ENCODE measurements around the gene DRD4. TPM values are rescaled to one million over a fixed set of nuclear protein-coding genes. Genes with fewer than 3 reads are reported as not detected.

DRD4 gene
- total and polyA plus RNA-seq, 5 donors from 2014 or later = not detected

DNA sequence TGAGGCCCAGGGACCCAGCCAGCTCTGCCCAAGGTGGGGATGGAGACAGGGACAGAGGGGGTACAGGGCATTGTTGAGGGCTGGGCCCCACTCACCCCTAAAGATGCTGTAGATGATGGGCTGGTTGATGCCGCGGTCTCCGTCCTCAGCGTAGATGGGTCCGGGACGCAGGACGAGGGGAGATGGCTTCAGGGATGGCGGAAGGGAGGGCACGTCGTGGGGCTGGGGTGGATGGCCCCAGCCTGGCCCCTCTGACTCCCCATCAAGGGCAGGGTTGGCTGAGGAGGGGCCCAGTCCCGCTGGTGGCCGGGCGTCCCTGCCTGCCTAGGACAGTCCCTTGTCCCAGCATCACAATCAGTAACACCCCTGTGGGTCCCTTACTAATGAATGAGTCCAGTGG, 16.9 kb upstream of the DRD4 start:
- DNase-seq (no peak), ATAC-seq (ENCODE audit: low read depth in 2 of 2) (no peak)
- Mint-ChIP-seq H3K27ac (peak overlapping the region in 1 of 3 donors; percentile 52), H3K4me3 (no peak overlapping the region), H3K9me3 (no peaks in the 10 kb centered on the region), H3K27me3 (no peaks in the 10 kb centered on the region), H3K4me1 (peaks cover 0 to 8% (median 3%) of the 10 kb centered on the region in 4 donors), H3K36me3 (no peaks in the 10 kb centered on the region)
- Histone ChIP-seq H3K9me3 (ENCODE audit: control insufficient read depth in 2 of 2, low read length in 2 of 2) (no peaks in the 10 kb centered on the region), H3K27me3 (ENCODE audit: control insufficient read depth, insufficient read depth, low read length) (no peaks in the 10 kb centered on the region), H3K4me1 (ENCODE audit: control insufficient read depth, insufficient read depth, low read length, poor library complexity, severe bottlenecking) (peaks cover 8% of the 10 kb centered on the region), H3K27ac (ENCODE audit: insufficient read depth, low read length, poor library complexity, severe bottlenecking) (no peak overlapping the region), H3K4me3 (ENCODE audit: low read depth, low read length) (no peak overlapping the region), H3K36me3 (ENCODE audit: control insufficient read depth, insufficient read depth, low read length) (no peaks in the 10 kb centered on the region)

GRCh38 chr11:620935-621814, 15.9 kb upstream of the DRD4 start:
- H3K4me1 Mint-ChIP-seq = peaks cover 0 to 2% (median under 1%) of the 10 kb centered on the region in 4 donors
- DNase-seq = no peak
- H3K27me3 ChIP-seq (ENCODE audit: control insufficient read depth, insufficient read depth, low read length) = no peaks in the 10 kb centered on the region
- no peaks in the 10 kb centered on the region for H3K9me3 ChIP-seq (ENCODE audit: control insufficient read depth in 2 of 2, low read length in 2 of 2)
- no peak overlapping the region for H3K4me3 ChIP-seq (ENCODE audit: low read depth, low read length)
- H3K36me3 Mint-ChIP-seq = no peaks in the 10 kb centered on the region
- H3K27ac Mint-ChIP-seq = no peak overlapping the region
- no peak overlapping the region for H3K27ac ChIP-seq (ENCODE audit: insufficient read depth, low read length, poor library complexity, severe bottlenecking)
- H3K9me3 Mint-ChIP-seq = no peaks in the 10 kb centered on the region
- H3K4me3 Mint-ChIP-seq = no peak overlapping the region
- no peak for ATAC-seq (ENCODE audit: low read depth in 2 of 2)
- H3K4me1 ChIP-seq (ENCODE audit: control insufficient read depth, insufficient read depth, low read length, poor library complexity, severe bottlenecking) = peaks cover 5% of the 10 kb centered on the region
- no peaks in the 10 kb centered on the region for H3K36me3 ChIP-seq (ENCODE audit: control insufficient read depth, insufficient read depth, low read length)
- H3K27me3 Mint-ChIP-seq = no peaks in the 10 kb centered on the region

- H3K4me3 Mint-ChIP-seq = peak overlapping the region in 2 of 4 donors; percentile 56 to 73
- H3K27ac Mint-ChIP-seq = no peak overlapping the region
- H3K27ac ChIP-seq (ENCODE audit: insufficient read depth, low read length, poor library complexity, severe bottlenecking) = no peak overlapping the region
- H3K9me3 Mint-ChIP-seq = no peaks in the 10 kb centered on the region
- no peaks in the 10 kb centered on the region for H3K27me3 ChIP-seq (ENCODE audit: control insufficient read depth, insufficient read depth, low read length)
- H3K36me3 ChIP-seq (ENCODE audit: control insufficient read depth, insufficient read depth, low read length) = no peaks in the 10 kb centered on the region
- no peaks in the 10 kb centered on the region for H3K4me1 Mint-ChIP-seq
- H3K4me1 ChIP-seq (ENCODE audit: control insufficient read depth, insufficient read depth, low read length, poor library complexity, severe bottlenecking) = peaks cover 3% of the 10 kb centered on the region
- H3K36me3 Mint-ChIP-seq = no peaks in the 10 kb centered on the region
- H3K9me3 ChIP-seq (ENCODE audit: control insufficient read depth in 2 of 2, low read length in 2 of 2) = no peaks in the 10 kb centered on the region
- no peaks in the 10 kb centered on the region for H3K27me3 Mint-ChIP-seq
- ATAC-seq (ENCODE audit: low read depth in 2 of 2) (no peak), DNase-seq (no peak)
- no peak overlapping the region for H3K4me3 ChIP-seq (ENCODE audit: low read depth, low read length)
Measured at GRCh38 chr11:621838-622237, 15.2 kb upstream of the DRD4 start.

DNA sequence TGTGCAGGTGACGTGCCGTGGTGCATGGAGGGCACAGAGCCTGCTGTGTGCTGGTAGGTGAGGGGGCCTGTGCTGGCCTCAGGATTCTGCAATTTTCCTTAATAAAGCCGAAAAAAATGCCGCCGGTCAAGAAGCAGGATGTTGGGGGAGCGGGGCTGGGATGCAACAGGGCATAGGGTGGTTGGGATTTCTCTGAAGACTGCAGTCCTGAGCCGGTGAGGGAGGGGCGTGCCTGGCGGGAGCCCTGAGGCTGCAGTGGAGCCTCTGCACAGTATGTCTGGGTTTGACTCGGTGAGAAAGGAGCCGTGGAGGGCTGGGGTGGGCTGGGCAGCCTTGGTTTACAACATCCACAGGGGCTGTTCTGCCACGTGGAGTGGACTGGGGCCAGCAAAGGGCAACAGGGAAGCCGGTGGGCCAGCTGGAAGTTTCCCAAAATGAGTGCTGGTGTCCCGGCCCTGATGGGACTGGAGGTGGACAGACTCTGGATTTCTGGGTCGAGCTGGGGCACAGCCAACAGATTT, 13.7 kb upstream of the DRD4 start:
- no peak for ATAC-seq (ENCODE audit: low read depth in 2 of 2)
- H3K27ac Mint-ChIP-seq = no peak overlapping the region
- Histone ChIP-seq H3K4me3 (ENCODE audit: low read depth, low read length) (no peak overlapping the region), H3K4me1 (ENCODE audit: control insufficient read depth, insufficient read depth, low read length, poor library complexity, severe bottlenecking) (peaks cover 3% of the 10 kb centered on the region), H3K27me3 (ENCODE audit: control insufficient read depth, insufficient read depth, low read length) (no peaks in the 10 kb centered on the region), H3K9me3 (ENCODE audit: control insufficient read depth in 2 of 2, low read length in 2 of 2) (no peaks in the 10 kb centered on the region), H3K27ac (ENCODE audit: insufficient read depth, low read length, poor library complexity, severe bottlenecking) (no peak overlapping the region), H3K36me3 (ENCODE audit: control insufficient read depth, insufficient read depth, low read length) (no peaks in the 10 kb centered on the region)
- DNase-seq = no peak
- peak overlapping the region in 2 of 4 donors; percentile 43 to 53 for H3K4me3 Mint-ChIP-seq
- H3K36me3 Mint-ChIP-seq = peaks cover 2% of the 10 kb centered on the region
- H3K27me3 Mint-ChIP-seq = peaks cover 8% of the 10 kb centered on the region
- H3K4me1 Mint-ChIP-seq = peaks cover 0 to 8% (median 3%) of the 10 kb centered on the region in 4 donors
- peaks cover 0 to 2% (median 0%) of the 10 kb centered on the region in 7 donors for H3K9me3 Mint-ChIP-seq

- no peak for ATAC-seq (ENCODE audit: low read depth in 2 of 2)
- H3K4me1 Mint-ChIP-seq = peaks cover 5 to 14% (median 9%) of the 10 kb centered on the region in 4 donors
- peaks cover 15% of the 10 kb centered on the region for H3K27me3 Mint-ChIP-seq
Measured at GRCh38 chr11:623999-624704, 12.9 kb upstream of the DRD4 start.

GRCh38 chr11:624705-625635, 12.1 kb upstream of the DRD4 start, which contains the start of gene CDHR5:
TSS of gene CDHR5 (minus strand) at chr11:624955. CDS start at chr11:624902, 53 bp downstream.
- ATAC-seq (ENCODE audit: low read depth in 2 of 2) = no peak
- Mint-ChIP-seq H3K4me3 (peak within 1 kb of the TSS in 1 of 4 donors; percentile 38), H3K4me1 (peaks cover 9 to 20% (median 12%) of the 10 kb centered on the region in 4 donors), H3K36me3 (peaks cover 3% of the 10 kb centered on the region), H3K27me3 (peaks cover 23% of the 10 kb centered on the region), H3K9me3 (peaks cover 0 to 2% (median 0%) of the 10 kb centered on the region in 7 donors), H3K27ac (peak within 1 kb of the TSS in 1 of 3 donors; percentile 87)
- no peak within 1 kb of the TSS for H3K4me3 ChIP-seq (ENCODE audit: low read depth, low read length)
- DNase-seq = no peak
- H3K36me3 ChIP-seq (ENCODE audit: control insufficient read depth, insufficient read depth, low read length) = no peaks in the 10 kb centered on the region
- H3K27me3 ChIP-seq (ENCODE audit: control insufficient read depth, insufficient read depth, low read length) = no peaks in the 10 kb centered on the region
- no peaks in the 10 kb centered on the region for H3K9me3 ChIP-seq (ENCODE audit: control insufficient read depth in 2 of 2, low read length in 2 of 2)
- H3K4me1 ChIP-seq (ENCODE audit: control insufficient read depth, insufficient read depth, low read length, poor library complexity, severe bottlenecking) = peaks cover 10% of the 10 kb centered on the region
- no peak within 1 kb of the TSS for H3K27ac ChIP-seq (ENCODE audit: insufficient read depth, low read length, poor library complexity, severe bottlenecking)

More at GRCh38 chr11:623999-624704, 12.9 kb upstream of the DRD4 start:
- H3K4me3 Mint-ChIP-seq = peak overlapping the region in 1 of 4 donors; percentile 38
- no peaks in the 10 kb centered on the region for H3K9me3 ChIP-seq (ENCODE audit: control insufficient read depth in 2 of 2, low read length in 2 of 2)
- no peak overlapping the region for H3K4me3 ChIP-seq (ENCODE audit: low read depth, low read length)
- peaks cover 0 to 2% (median 0%) of the 10 kb centered on the region in 7 donors for H3K9me3 Mint-ChIP-seq
- H3K36me3 ChIP-seq (ENCODE audit: control insufficient read depth, insufficient read depth, low read length) = no peaks in the 10 kb centered on the region
- H3K27me3 ChIP-seq (ENCODE audit: control insufficient read depth, insufficient read depth, low read length) = no peaks in the 10 kb centered on the region
- H3K36me3 Mint-ChIP-seq = peaks cover 3% of the 10 kb centered on the region
- peak overlapping the region in 1 of 3 donors; percentile 87 for H3K27ac Mint-ChIP-seq
- H3K27ac ChIP-seq (ENCODE audit: insufficient read depth, low read length, poor library complexity, severe bottlenecking) = no peak overlapping the region
- H3K4me1 ChIP-seq (ENCODE audit: control insufficient read depth, insufficient read depth, low read length, poor library complexity, severe bottlenecking) = peaks cover 10% of the 10 kb centered on the region
- DNase-seq = no peak

Measured in CD4-positive, CD25-positive, alpha-beta regulatory T cell (primary cell).